ENCODE measurements around the gene ADGRB3. TPM values are rescaled to one million over a fixed set of nuclear protein-coding genes. Genes with fewer than 3 reads are reported as not detected.

ADGRB3 gene
- polyA plus RNA-seq, 3 donors = 0.04 to 0.23 (median 0.05) TPM

- no peaks in the 10 kb centered on the region for H3K27me3 ChIP-seq (ENCODE audit: control insufficient read depth in 2 of 2, insufficient read depth in 2 of 2, low read length in 2 of 2)
- Mint-ChIP-seq H3K36me3 (no peaks in the 10 kb centered on the region), H3K27ac (no peak overlapping the region), H3K4me1 (no peaks in the 10 kb centered on the region), H3K27me3 (ENCODE audit: low read depth in 3 of 3) (no peaks in the 10 kb centered on the region), H3K4me3 (no peak overlapping the region), H3K9me3 (peaks cover 0 to 2% (median 0%) of the 10 kb centered on the region in 7 donors)
- H3K79me2 ChIP-seq (ENCODE audit: insufficient read depth, low read length) = no peaks in the 10 kb centered on the region
- no peaks in the 10 kb centered on the region for H3K9me3 ChIP-seq (replicated peaks in 1 of 2; ENCODE audit: control insufficient read depth in 1 of 2, insufficient read depth in 1 of 2, low read length in 2 of 2)
- no peak overlapping the region for H2AFZ ChIP-seq (ENCODE audit: insufficient read depth, low read depth, low read length, poor library complexity, severe bottlenecking)
- H4K20me1 ChIP-seq (ENCODE audit: insufficient read depth, low read length) = no peaks in the 10 kb centered on the region
- H3K9ac ChIP-seq (ENCODE audit: insufficient read depth, low read length, poor library complexity, severe bottlenecking) = no peak overlapping the region
- H3K36me3 ChIP-seq (replicated peaks in 1 of 2; ENCODE audit: control insufficient read depth in 1 of 2, insufficient read depth in 2 of 2, low read length in 2 of 2) = no peaks in the 10 kb centered on the region
- no peak overlapping the region for H3K4me2 ChIP-seq (replicated peaks; ENCODE audit: extremely low read depth, low read length, poor library complexity, severe bottlenecking)
- TF ChIP-seq, protein P1, sequence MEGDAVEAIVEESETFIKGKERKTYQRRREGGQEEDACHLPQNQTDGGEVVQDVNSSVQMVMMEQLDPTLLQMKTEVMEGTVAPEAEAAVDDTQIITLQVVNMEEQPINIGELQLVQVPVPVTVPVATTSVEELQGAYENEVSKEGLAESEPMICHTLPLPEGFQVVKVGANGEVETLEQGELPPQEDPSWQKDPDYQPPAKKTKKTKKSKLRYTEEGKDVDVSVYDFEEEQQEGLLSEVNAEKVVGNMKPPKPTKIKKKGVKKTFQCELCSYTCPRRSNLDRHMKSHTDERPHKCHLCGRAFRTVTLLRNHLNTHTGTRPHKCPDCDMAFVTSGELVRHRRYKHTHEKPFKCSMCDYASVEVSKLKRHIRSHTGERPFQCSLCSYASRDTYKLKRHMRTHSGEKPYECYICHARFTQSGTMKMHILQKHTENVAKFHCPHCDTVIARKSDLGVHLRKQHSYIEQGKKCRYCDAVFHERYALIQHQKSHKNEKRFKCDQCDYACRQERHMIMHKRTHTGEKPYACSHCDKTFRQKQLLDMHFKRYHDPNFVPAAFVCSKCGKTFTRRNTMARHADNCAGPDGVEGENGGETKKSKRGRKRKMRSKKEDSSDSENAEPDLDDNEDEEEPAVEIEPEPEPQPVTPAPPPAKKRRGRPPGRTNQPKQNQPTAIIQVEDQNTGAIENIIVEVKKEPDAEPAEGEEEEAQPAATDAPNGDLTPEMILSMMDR (IDR thresholded peaks at IDR 0.05) = no peak
- no peak overlapping the region for H3K4me3 ChIP-seq (replicated peaks in 1 of 3; ENCODE audit: low read depth in 2 of 3, low read length in 3 of 3)
- WGBS (ENCODE audit: insufficient coverage) = no CpG with 5 or more reads among the region's 1 CpG
- H3K27ac ChIP-seq (ENCODE audit: low read depth in 1 of 2, low read length in 2 of 2) = no peak overlapping the region
- no peaks in the 10 kb centered on the region for H3K4me1 ChIP-seq (ENCODE audit: control insufficient read depth in 1 of 2, insufficient read depth in 2 of 2, low read length in 2 of 2)
- intact Hi-C loops (cut with micrococcal nuclease) = no loop called here
- DNase-seq = no peak
These were observed 437.7 kb downstream of the ADGRB3 start for GRCh38 chr6:69072796-69073195.

GRCh38 chr6:69084746-69085335 is 449.8 kb downstream of the ADGRB3 start:
- peaks cover 0 to 2% (median 0%) of the 10 kb centered on the region in 7 donors for H3K9me3 Mint-ChIP-seq
- Histone ChIP-seq H3K27me3 (ENCODE audit: control insufficient read depth in 2 of 2, insufficient read depth in 2 of 2, low read length in 2 of 2) (no peaks in the 10 kb centered on the region), H4K20me1 (ENCODE audit: insufficient read depth, low read length) (no peaks in the 10 kb centered on the region), H3K79me2 (ENCODE audit: insufficient read depth, low read length) (no peaks in the 10 kb centered on the region), H3K9me3 (replicated peaks in 1 of 2; ENCODE audit: control insufficient read depth in 1 of 2, insufficient read depth in 1 of 2, low read length in 2 of 2) (no peaks in the 10 kb centered on the region), H3K4me2 (replicated peaks; ENCODE audit: extremely low read depth, low read length, poor library complexity, severe bottlenecking) (no peak overlapping the region), H3K4me1 (ENCODE audit: control insufficient read depth in 1 of 2, insufficient read depth in 2 of 2, low read length in 2 of 2) (no peaks in the 10 kb centered on the region), H3K27ac (ENCODE audit: low read depth in 1 of 2, low read length in 2 of 2) (no peak overlapping the region), H3K9ac (ENCODE audit: insufficient read depth, low read length, poor library complexity, severe bottlenecking) (no peak overlapping the region), H2AFZ (ENCODE audit: insufficient read depth, low read depth, low read length, poor library complexity, severe bottlenecking) (no peak overlapping the region), H3K4me3 (replicated peaks in 1 of 3; ENCODE audit: low read depth in 2 of 3, low read length in 3 of 3) (no peak overlapping the region), H3K36me3 (replicated peaks in 1 of 2; ENCODE audit: control insufficient read depth in 1 of 2, insufficient read depth in 2 of 2, low read length in 2 of 2) (no peaks in the 10 kb centered on the region)
- no peaks in the 10 kb centered on the region for H3K36me3 Mint-ChIP-seq
- no peak for DNase-seq
- H3K4me1 Mint-ChIP-seq = no peaks in the 10 kb centered on the region
- no peak overlapping the region for H3K27ac Mint-ChIP-seq
- H3K27me3 Mint-ChIP-seq (ENCODE audit: low read depth in 3 of 3) = no peaks in the 10 kb centered on the region
- H3K4me3 Mint-ChIP-seq = no peak overlapping the region
- TF ChIP-seq, protein P1 (IDR thresholded peaks at IDR 0.05) = no peak
- intact Hi-C loops (cut with micrococcal nuclease) = no loop called here
- WGBS (ENCODE audit: insufficient coverage) = no CpG with 5 or more reads among the region's 4 CpGs
